Measurements from ENCODE around the gene TXNIP. TPM values are rescaled to one million over a fixed set of nuclear protein-coding genes. Genes with fewer than 3 reads are reported as not detected.

The TXNIP gene
- total and polyA plus RNA-seq, 3 donors from 2014 or later: 268 to 328 (median 274) TPM

GRCh38 chr1:145957443-145958319 lies 38.7 kb downstream of the TXNIP start, which contains the start of gene LIX1L:
Gene LIX1L, minus strand, starts transcription at chr1:145958017. Its CDS starts 90 bp downstream, at chr1:145957927.
- Histone ChIP-seq H3K27ac (peak within 1 kb of the TSS; percentile 83 to 98), H3K36me3 (ENCODE audit: low read depth, missing control alignments) (no peaks in the 10 kb centered on the region), H3K9me3 (no peaks in the 10 kb centered on the region), H3K27me3 (no peaks in the 10 kb centered on the region), H3K4me3 (peak within 1 kb of the TSS; percentile 72 to 83), H3K4me1 (peaks cover 35% of the 10 kb centered on the region)
- TF ChIP-seq POLR2A (IDR thresholded peaks at IDR 0.05): peak; percentile 46
- TF ChIP-seq, protein P1, sequence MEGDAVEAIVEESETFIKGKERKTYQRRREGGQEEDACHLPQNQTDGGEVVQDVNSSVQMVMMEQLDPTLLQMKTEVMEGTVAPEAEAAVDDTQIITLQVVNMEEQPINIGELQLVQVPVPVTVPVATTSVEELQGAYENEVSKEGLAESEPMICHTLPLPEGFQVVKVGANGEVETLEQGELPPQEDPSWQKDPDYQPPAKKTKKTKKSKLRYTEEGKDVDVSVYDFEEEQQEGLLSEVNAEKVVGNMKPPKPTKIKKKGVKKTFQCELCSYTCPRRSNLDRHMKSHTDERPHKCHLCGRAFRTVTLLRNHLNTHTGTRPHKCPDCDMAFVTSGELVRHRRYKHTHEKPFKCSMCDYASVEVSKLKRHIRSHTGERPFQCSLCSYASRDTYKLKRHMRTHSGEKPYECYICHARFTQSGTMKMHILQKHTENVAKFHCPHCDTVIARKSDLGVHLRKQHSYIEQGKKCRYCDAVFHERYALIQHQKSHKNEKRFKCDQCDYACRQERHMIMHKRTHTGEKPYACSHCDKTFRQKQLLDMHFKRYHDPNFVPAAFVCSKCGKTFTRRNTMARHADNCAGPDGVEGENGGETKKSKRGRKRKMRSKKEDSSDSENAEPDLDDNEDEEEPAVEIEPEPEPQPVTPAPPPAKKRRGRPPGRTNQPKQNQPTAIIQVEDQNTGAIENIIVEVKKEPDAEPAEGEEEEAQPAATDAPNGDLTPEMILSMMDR (IDR thresholded peaks at IDR 0.05): no peak
- 0% methylated on average over 15 to 32 of the region's 60 CpGs for WGBS, 2 donors
- intact Hi-C loops (cut with DNase I; ENCODE audit: low total_unique reads): no loop called here
- peak; percentile 97 for DNase-seq

GRCh38 chr1:145956781-145957442 lies 39.5 kb downstream of the TXNIP start:
- H3K27ac ChIP-seq: peak overlapping the region; percentile 83 to 98
- no peaks in the 10 kb centered on the region for H3K27me3 ChIP-seq
- H3K4me1 ChIP-seq: peaks cover 34% of the 10 kb centered on the region
- TF ChIP-seq POLR2A (IDR thresholded peaks at IDR 0.05): no peak
- TF ChIP-seq, protein P1 (IDR thresholded peaks at IDR 0.05): no peak
- H3K4me3 ChIP-seq: peak overlapping the region; percentile 72 to 83
- intact Hi-C loops (cut with DNase I; ENCODE audit: low total_unique reads): no loop called here
- peak; percentile 62 for DNase-seq
- H3K9me3 ChIP-seq: no peaks in the 10 kb centered on the region
- WGBS, 2 donors: 2 to 3% methylated on average over 3 of the region's 3 CpGs
- H3K36me3 ChIP-seq (ENCODE audit: low read depth, missing control alignments): no peaks in the 10 kb centered on the region

DNA sequence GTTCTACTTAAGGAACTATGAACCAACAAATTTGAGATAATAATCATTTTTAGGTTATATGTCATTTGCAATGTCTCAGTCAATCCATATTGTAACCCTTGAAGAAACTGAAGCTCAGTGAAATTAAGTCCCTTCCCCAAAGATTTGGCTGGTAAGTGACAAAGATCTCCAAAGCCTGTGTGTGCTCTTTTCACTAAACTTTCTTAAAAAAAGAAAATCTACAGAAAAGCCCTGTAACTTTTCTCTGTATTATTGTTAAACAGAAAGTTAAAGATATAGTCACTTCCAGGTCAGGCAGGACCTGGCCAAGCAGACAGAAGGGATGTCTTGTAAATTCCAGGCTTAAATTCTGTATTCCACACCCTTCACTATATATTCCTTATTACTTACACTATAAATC lies 40.0 kb downstream of the TXNIP start:
- peaks cover 32% of the 10 kb centered on the region for H3K4me1 ChIP-seq
- intact Hi-C loops (cut with DNase I; ENCODE audit: low total_unique reads): no loop called here
- no peaks in the 10 kb centered on the region for H3K36me3 ChIP-seq (ENCODE audit: low read depth, missing control alignments)
- peak overlapping the region in 1 of 2 donors; percentile 72 for H3K4me3 ChIP-seq
- H3K9me3 ChIP-seq: no peaks in the 10 kb centered on the region
- no peaks in the 10 kb centered on the region for H3K27me3 ChIP-seq
- TF ChIP-seq, protein P1 (IDR thresholded peaks at IDR 0.05): no peak
- no peak for TF ChIP-seq POLR2A (IDR thresholded peaks at IDR 0.05)
- H3K27ac ChIP-seq: peak overlapping the region; percentile 83 to 98
- no peak for DNase-seq

DNA sequence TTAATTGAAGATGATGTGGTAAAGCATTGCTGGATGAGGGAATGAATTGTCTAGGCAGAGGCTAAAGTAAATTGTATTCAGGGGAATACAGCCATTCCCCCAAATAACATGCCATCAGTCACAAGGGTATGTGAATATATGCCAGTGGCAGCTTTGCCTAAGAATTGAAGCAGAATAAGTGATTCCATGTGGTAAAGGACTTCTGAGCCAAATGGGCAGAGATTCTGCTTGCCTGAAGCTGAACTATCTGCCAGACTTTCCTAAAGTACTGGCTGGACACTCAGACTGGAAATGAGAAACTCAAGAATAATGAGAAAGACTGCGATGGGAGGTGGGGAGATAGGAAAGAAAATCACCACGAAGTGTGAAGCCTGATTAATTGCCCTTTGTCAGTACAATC lies 40.9 kb downstream of the TXNIP start:
- no peak for TF ChIP-seq POLR2A (IDR thresholded peaks at IDR 0.05)
- TF ChIP-seq, protein P1 (IDR thresholded peaks at IDR 0.05): no peak
- Histone ChIP-seq H3K4me3 (no peak overlapping the region), H3K4me1 (peaks cover 26% of the 10 kb centered on the region), H3K36me3 (ENCODE audit: low read depth, missing control alignments) (no peaks in the 10 kb centered on the region), H3K27me3 (no peaks in the 10 kb centered on the region), H3K27ac (peak overlapping the region in 1 of 2 donors; percentile 47), H3K9me3 (no peaks in the 10 kb centered on the region)
- intact Hi-C loops (cut with DNase I; ENCODE audit: low total_unique reads): no loop called here
- WGBS, 2 donors: 17 to 23% methylated on average over 2 of the region's 2 CpGs
- DNase-seq: no peak
